AG09319 (cell line): ENCODE results near the gene WFIKKN2.

Source experiments
- DNase-seq: peaks from one replicate; pipeline ENCODE4 v3.0.0-alpha.2; 2010; ENCODE audit warnings: low read depth; ENCODE audit errors: extremely low read depth
- CTCF ChIP-seq: IDR thresholded peaks from 2 replicates; pipeline ENCODE4 v1.5.1; 2011; ENCODE audit warnings: low read depth, mild to moderate bottlenecking, inconsistent platforms, low read length, moderate library complexity

WFIKKN2 gene

GRCh38 chr17:50820651-50821050 lies 14.7 kb upstream of the WFIKKN2 start:
- TF ChIP-seq CTCF: no peak
- DNase-seq: no peak

GRCh38 chr17:50822550-50822949 lies 12.8 kb upstream of the WFIKKN2 start:
- no peak for TF ChIP-seq CTCF
- DNase-seq: no peak

GRCh38 chr17:50824429-50824828 lies 11.0 kb upstream of the WFIKKN2 start:
- no peak for DNase-seq
- no peak for TF ChIP-seq CTCF

- DNase-seq: no peak
- TF ChIP-seq CTCF: no peak
These were observed 10.2 kb upstream of the WFIKKN2 start for GRCh38 chr17:50825188-50825587.

GRCh38 chr17:50828508-50829170 lies 6.7 kb upstream of the WFIKKN2 start:
- no peak for DNase-seq
- TF ChIP-seq CTCF: no peak

GRCh38 chr17:50829332-50829731 lies 6.1 kb upstream of the WFIKKN2 start:
- no peak for TF ChIP-seq CTCF
- no peak for DNase-seq

- TF ChIP-seq CTCF: no peak
- no peak for DNase-seq
These were observed 5.0 kb upstream of the WFIKKN2 start for GRCh38 chr17:50830352-50830751.
